Progenitor cell of endocrine pancreas (in vitro differentiated cells): ENCODE measurements around the gene DHX34. TPM values are rescaled to one million over a fixed set of nuclear protein-coding genes. Genes with fewer than 3 reads are reported as not detected.

Source experiments
- DNase-seq: peaks from one replicate; pipeline ENCODE4 v3.0.0; 2021; ENCODE audit warnings: low spot score; ENCODE audit not compliant: unreplicated experiment
- H3K27ac Mint-ChIP-seq: 2 replicates; pipeline ENCODE4 v1.8.0; 2021; ENCODE audit warnings: mild to moderate bottlenecking, moderate library complexity, mixed read lengths
- H3K27me3 Mint-ChIP-seq: 2 replicates; pipeline ENCODE4 v1.8.0; 2021; ENCODE audit warnings: mixed read lengths
- H3K36me3 Mint-ChIP-seq: 2 replicates; pipeline ENCODE4 v1.8.0; 2022; ENCODE audit warnings: mixed read lengths; ENCODE audit not compliant: insufficient read depth
- H3K4me1 Mint-ChIP-seq: 2 replicates; pipeline ENCODE4 v1.8.0; 2021; ENCODE audit warnings: low read depth, mixed read lengths
- H3K4me3 Mint-ChIP-seq: 2 replicates; pipeline ENCODE4 v1.8.0; 2021; ENCODE audit warnings: low read depth, mild to moderate bottlenecking, moderate library complexity, mixed read lengths
- H3K9me3 Mint-ChIP-seq: 2 replicates; pipeline ENCODE4 v1.8.0; 2021; ENCODE audit warnings: low read depth, mixed read lengths
- CTCF ChIP-seq: fragments of 200-600 bp; sonication (generic); IDR thresholded peaks from one replicate; pipeline ENCODE4 v1.5.0; 2021; ENCODE audit warnings: antibody characterized with exemption, mild to moderate bottlenecking; ENCODE audit not compliant: unreplicated experiment
- total RNA-seq: library from RNA; stranded (reverse); gene quantifications from 2 replicates; pipeline ENCODE4 v1.2.1, GENCODE V29; 2021

The DHX34 gene
- total RNA-seq, 1 donor from 2014 or later = 42.1 TPM

DNA sequence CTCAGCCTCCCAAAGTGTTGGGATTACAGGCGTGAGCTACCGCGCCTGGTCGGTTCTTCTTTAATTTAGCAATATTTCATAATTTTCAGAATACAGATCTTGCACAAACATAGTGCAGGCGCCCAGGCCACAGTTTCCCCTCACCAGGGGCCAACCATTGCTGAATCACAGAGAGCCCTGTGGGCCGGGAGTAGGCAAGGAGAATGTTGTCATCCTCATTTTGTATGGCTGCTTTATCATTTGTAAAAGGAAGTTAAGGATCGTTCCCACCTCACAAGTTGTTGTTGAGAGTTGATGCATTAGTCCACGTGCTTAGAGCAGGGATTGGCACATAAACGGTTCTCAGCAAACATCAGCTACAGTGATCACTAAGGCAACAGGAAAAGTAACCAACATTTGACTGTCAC is 40.0 kb downstream of the DHX34 start:
- H3K9me3 Mint-ChIP-seq = no peaks in the 10 kb centered on the region
- no peaks in the 10 kb centered on the region for H3K4me1 Mint-ChIP-seq
- peaks cover 15% of the 10 kb centered on the region for H3K27me3 Mint-ChIP-seq
- H3K27ac Mint-ChIP-seq = no peak overlapping the region
- no peaks in the 10 kb centered on the region for H3K36me3 Mint-ChIP-seq
- no peak for TF ChIP-seq CTCF
- no peak overlapping the region for H3K4me3 Mint-ChIP-seq
- DNase-seq = no peak

DNA sequence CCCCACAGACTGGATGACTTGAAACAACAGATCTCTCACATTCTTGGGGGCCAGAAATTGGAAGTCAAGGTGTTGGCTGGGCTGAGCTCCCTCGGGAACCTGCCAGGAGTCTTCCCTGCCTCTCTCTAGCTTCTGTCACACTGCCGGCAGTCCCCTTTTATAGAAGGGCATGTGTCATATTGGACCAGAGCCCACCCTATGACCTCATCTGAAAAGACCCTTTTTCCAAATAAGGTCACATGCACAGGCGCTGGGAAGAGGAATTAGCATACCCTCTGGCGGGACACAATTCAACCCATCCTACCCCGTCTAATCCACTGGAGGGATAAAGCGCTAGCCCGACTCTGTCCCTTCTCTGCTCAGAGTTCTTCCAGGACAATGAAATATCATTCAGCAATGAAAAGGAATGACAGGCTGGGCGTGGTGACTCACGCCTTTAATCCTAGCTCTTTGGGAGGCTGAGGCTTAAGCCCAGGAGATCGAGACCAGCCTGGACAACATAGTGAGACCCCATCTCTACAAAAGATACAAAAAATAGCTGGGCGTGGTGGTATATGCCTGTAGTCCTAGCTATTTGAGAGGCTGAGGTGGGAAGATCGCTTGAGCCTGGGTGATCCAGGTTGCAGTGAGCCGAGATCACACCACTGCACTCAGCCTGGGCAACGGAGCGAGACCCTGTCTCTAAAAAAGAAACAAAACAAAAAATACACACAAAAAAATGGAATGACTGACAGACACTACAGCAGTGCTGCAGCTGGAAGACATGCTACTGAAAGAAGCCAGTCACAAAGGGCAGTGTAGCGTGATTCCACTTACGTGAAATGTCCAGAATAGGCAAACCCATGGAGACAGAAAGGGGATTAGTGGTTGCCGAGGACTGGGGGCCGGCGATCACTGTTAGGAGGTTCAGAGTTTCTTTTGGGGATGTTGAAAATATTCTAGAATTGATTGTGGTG is 41.7 kb downstream of the DHX34 start:
- no peak for TF ChIP-seq CTCF
- Mint-ChIP-seq H3K4me3 (no peak overlapping the region), H3K27ac (peak overlapping the region; percentile 35), H3K4me1 (no peaks in the 10 kb centered on the region), H3K9me3 (no peaks in the 10 kb centered on the region), H3K36me3 (no peaks in the 10 kb centered on the region), H3K27me3 (peaks cover 31% of the 10 kb centered on the region)
- DNase-seq = no peak

GRCh38 chr19:47391510-47392223 is 42.6 kb downstream of the DHX34 start:
- H3K27ac Mint-ChIP-seq = no peak overlapping the region
- peak; percentile 89 for TF ChIP-seq CTCF
- DNase-seq = peak; percentile 64
- no peaks in the 10 kb centered on the region for H3K36me3 Mint-ChIP-seq
- H3K27me3 Mint-ChIP-seq = peaks cover 38% of the 10 kb centered on the region
- no peaks in the 10 kb centered on the region for H3K4me1 Mint-ChIP-seq
- no peaks in the 10 kb centered on the region for H3K9me3 Mint-ChIP-seq
- no peak overlapping the region for H3K4me3 Mint-ChIP-seq

DNA sequence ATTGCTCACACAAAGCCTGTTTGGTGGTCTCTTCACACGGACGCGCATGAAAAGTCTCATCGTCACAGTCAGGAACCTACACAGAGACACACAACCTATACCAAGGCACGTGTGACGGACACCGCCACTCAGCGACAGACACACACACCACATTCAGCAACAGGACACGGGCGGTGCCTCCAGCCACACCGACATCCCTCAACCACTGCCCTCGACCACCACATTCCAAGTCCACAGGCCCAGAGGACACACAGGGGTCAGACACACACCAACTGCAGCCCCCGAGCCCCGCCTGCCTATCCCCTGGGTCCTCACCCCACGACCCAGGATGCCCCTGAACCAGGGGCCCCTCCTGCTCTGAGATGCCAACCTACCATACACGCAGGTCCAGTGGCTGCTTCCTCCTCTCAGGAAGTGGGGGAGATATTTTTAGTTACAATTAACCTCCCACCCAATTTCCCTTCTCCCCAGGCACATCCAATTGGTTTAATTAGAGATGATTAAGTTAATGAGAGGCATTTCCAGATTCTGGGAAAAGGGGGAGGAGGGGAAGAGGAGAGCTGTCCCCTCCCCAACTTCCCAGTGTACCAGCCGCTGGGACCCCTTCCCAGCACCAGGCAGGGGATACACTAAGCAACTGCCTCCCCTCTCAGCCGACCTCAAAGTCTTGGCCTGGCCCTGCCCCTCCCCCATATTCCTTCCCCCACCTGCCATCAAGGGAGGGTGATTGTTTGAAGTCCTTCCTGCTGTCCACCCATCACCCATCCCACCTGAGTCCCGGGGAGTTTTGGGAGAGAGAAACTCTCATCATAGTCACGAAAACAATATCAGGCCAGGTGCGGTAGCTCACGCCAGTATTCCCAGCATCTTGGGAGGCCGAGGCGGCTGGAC is 49.8 kb downstream of the DHX34 start:
- Mint-ChIP-seq H3K27me3 (peaks cover 51% of the 10 kb centered on the region), H3K27ac (peak overlapping the region; percentile 59), H3K4me1 (peaks cover 2% of the 10 kb centered on the region), H3K36me3 (no peaks in the 10 kb centered on the region), H3K9me3 (no peaks in the 10 kb centered on the region), H3K4me3 (no peak overlapping the region)
- no peak for DNase-seq
- TF ChIP-seq CTCF = no peak

GRCh38 chr19:47402504-47402903 is 53.4 kb downstream of the DHX34 start:
- Mint-ChIP-seq H3K4me3 (no peak overlapping the region), H3K4me1 (peaks cover 2% of the 10 kb centered on the region), H3K27ac (no peak overlapping the region), H3K9me3 (no peaks in the 10 kb centered on the region), H3K27me3 (peaks cover 24% of the 10 kb centered on the region), H3K36me3 (no peaks in the 10 kb centered on the region)
- DNase-seq = no peak
- no peak for TF ChIP-seq CTCF
